Neural progenitor cell (in vitro differentiated cells): ENCODE data around the gene KCNMA1.

Source experiments
- EZH2 ChIP-seq: fragments of 200-600 bp; sonication (generic); IDR thresholded peaks from 2 replicates; pipeline ENCODE4 v1.6.1; 2017; ENCODE audit warnings: antibody characterized with exemption, mild to moderate bottlenecking, moderate library complexity
- EZH2phosphoT487 ChIP-seq: fragments of 200-600 bp; sonication (generic); IDR thresholded peaks from 2 replicates; pipeline ENCODE4 v1.6.1; 2017; ENCODE audit warnings: antibody characterized with exemption
- TF ChIP-seq, protein P1 (sequence below): fragments of 200-600 bp; sonication (generic); IDR thresholded peaks from 2 replicates; pipeline ENCODE4 v1.5.1; 2017; ENCODE audit warnings: antibody characterized with exemption, mild to moderate bottlenecking

GRCh38 chr10:77611670-77612069 lies 25.9 kb downstream of the KCNMA1 start:
- TF ChIP-seq, protein P1, sequence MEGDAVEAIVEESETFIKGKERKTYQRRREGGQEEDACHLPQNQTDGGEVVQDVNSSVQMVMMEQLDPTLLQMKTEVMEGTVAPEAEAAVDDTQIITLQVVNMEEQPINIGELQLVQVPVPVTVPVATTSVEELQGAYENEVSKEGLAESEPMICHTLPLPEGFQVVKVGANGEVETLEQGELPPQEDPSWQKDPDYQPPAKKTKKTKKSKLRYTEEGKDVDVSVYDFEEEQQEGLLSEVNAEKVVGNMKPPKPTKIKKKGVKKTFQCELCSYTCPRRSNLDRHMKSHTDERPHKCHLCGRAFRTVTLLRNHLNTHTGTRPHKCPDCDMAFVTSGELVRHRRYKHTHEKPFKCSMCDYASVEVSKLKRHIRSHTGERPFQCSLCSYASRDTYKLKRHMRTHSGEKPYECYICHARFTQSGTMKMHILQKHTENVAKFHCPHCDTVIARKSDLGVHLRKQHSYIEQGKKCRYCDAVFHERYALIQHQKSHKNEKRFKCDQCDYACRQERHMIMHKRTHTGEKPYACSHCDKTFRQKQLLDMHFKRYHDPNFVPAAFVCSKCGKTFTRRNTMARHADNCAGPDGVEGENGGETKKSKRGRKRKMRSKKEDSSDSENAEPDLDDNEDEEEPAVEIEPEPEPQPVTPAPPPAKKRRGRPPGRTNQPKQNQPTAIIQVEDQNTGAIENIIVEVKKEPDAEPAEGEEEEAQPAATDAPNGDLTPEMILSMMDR: no peak
- TF ChIP-seq EZH2phosphoT487 (no peak), EZH2 (no peak)
